ENCODE measurements around the gene SEMA6D.
"Not testable (repeated sequence)": the region's sequence is repeated elsewhere in the genome, so short reads cannot be mapped to it uniquely, and the experiment has no call there.

Gene SEMA6D

GRCh38 chr15:47716516-47716915 is 789 bp upstream of the SEMA6D start:
- no peak for DNase-seq (ENCODE audit: low spot score)

GRCh38 chr15:47718497-47719437 is 1.5 kb downstream of the SEMA6D start:
- DNase-seq (ENCODE audit: low spot score) = peak; percentile 78

- DNase-seq (ENCODE audit: low spot score) = no peak
Measured at GRCh38 chr15:47719730-47720129, 2.4 kb downstream of the SEMA6D start.

- peak; percentile 62 for DNase-seq (ENCODE audit: low spot score)
Measured at GRCh38 chr15:47720555-47720954, 3.2 kb downstream of the SEMA6D start.

GRCh38 chr15:47721676-47722075 is 4.4 kb downstream of the SEMA6D start:
- no peak for DNase-seq (ENCODE audit: low spot score)

GRCh38 chr15:47724346-47724745 is 7.0 kb downstream of the SEMA6D start:
- DNase-seq (ENCODE audit: low spot score) = no peak

- no peak for DNase-seq (ENCODE audit: low spot score)
Measured at GRCh38 chr15:47725051-47725450, 7.7 kb downstream of the SEMA6D start.

- DNase-seq (ENCODE audit: low spot score) = no peak
Measured at GRCh38 chr15:47725906-47726305, 8.6 kb downstream of the SEMA6D start.

- DNase-seq (ENCODE audit: low spot score) = no peak
Measured at GRCh38 chr15:47726399-47726823, 9.1 kb downstream of the SEMA6D start.

- no peak for DNase-seq (ENCODE audit: low spot score)
Measured at GRCh38 chr15:47727137-47727536, 9.8 kb downstream of the SEMA6D start.

GRCh38 chr15:47727676-47728075 is 10.4 kb downstream of the SEMA6D start:
- DNase-seq (ENCODE audit: low spot score) = no peak

- DNase-seq (ENCODE audit: low spot score) = no peak
Measured at GRCh38 chr15:47728426-47728825, 11.1 kb downstream of the SEMA6D start.

GRCh38 chr15:47728886-47729285 is 11.6 kb downstream of the SEMA6D start:
- DNase-seq (ENCODE audit: low spot score) = no peak

- DNase-seq (ENCODE audit: low spot score) = no peak
Measured at GRCh38 chr15:47731230-47731629, 13.9 kb downstream of the SEMA6D start.

- DNase-seq (ENCODE audit: low spot score) = no peak
Measured at GRCh38 chr15:47732248-47732647, 14.9 kb downstream of the SEMA6D start.

GRCh38 chr15:47733085-47733484 is 15.8 kb downstream of the SEMA6D start:
- no peak for DNase-seq (ENCODE audit: low spot score)

GRCh38 chr15:47736143-47736786 is 19.0 kb downstream of the SEMA6D start:
- no peak for DNase-seq (ENCODE audit: low spot score)

GRCh38 chr15:47737477-47737876 is 20.2 kb downstream of the SEMA6D start:
- no peak for DNase-seq (ENCODE audit: low spot score)

- DNase-seq (ENCODE audit: low spot score) = not testable (repeated sequence)
Measured at GRCh38 chr15:47738144-47738825, 21.0 kb downstream of the SEMA6D start.

- no peak for DNase-seq (ENCODE audit: low spot score)
Measured at GRCh38 chr15:47741082-47741481, 23.8 kb downstream of the SEMA6D start.

GRCh38 chr15:47741907-47742306 is 24.6 kb downstream of the SEMA6D start:
- no peak for DNase-seq (ENCODE audit: low spot score)

- no peak for DNase-seq (ENCODE audit: low spot score)
Measured at GRCh38 chr15:47742334-47742733, 25.0 kb downstream of the SEMA6D start.

- no peak for DNase-seq (ENCODE audit: low spot score)
Measured at GRCh38 chr15:47742742-47743141, 25.4 kb downstream of the SEMA6D start.
